T-cell (primary cell): ENCODE measurements around the gene TP53I13. TPM values are rescaled to one million over a fixed set of nuclear protein-coding genes. Genes with fewer than 3 reads are reported as not detected.
A peak's percentile ranks its signal among the peaks of the same experiment; 100 is the strongest.

Source experiments
- ATAC-seq, 4 experiments: fragments of 200-7000 bp in 3 of 4; fragments of 150-1000 bp in 1 of 4; cut with Tn5 transposase; replicated peaks in 1 of 4; 1 replicate in 3 of 4; 2 replicates in 1 of 4; pipeline ENCODE4 v1.10.0; 2021; ENCODE audit warnings: moderate library complexity in 3 of 4, mild to moderate bottlenecking in 2 of 4, moderate number of reproducible peaks in 1 of 4
- CTCF ChIA-PET, 2 donors: fragments of 300-600 bp; sonication (Branson Sonifier 250); formaldehyde crosslinking; loops; one replicate each; lab custom pipeline; 2022; ENCODE audit warnings: antibody characterized with exemption in 2 of 2; lab: Charles Lee
- POLR2A ChIA-PET, 2 donors: fragments of 300-600 bp; sonication (Branson Sonifier 250); formaldehyde crosslinking; loops; one replicate each; lab custom pipeline; 2022; ENCODE audit warnings: antibody characterized with exemption in 2 of 2; lab: Charles Lee
- DNase-seq, 35 experiments: peaks; one replicate each; pipeline versions ENCODE4 v3.0.0 to v3.0.0-alpha.2; 2013 to 2023
- H3K27ac ChIP-seq: one replicate; pipeline ENCODE4 v1.5.1; 2013; ENCODE audit warnings: low read length
- H3K27me3 ChIP-seq, 2 experiments: replicated peaks in 1 of 2; 1 replicate in 1 of 2; 2 replicates in 1 of 2; pipeline versions ENCODE4 v1.6.1 to v1.7.0; 2013; ENCODE audit warnings: low read length in 1 of 2, mixed read lengths in 1 of 2; ENCODE audit not compliant: control insufficient read depth in 2 of 2, insufficient read depth in 2 of 2; ENCODE audit errors: extremely low read depth in 1 of 2
- H3K36me3 ChIP-seq, 2 donors: 1 replicate in 1 of 2; 2 replicates in 1 of 2; pipeline versions ENCODE4 v1.6.1 to v1.7.0; 2013; ENCODE audit warnings: low read length in 1 of 2; ENCODE audit not compliant: control insufficient read depth in 2 of 2, insufficient read depth in 1 of 2; ENCODE audit errors: extremely low read depth in 1 of 2
- H3K4me1 ChIP-seq, 2 experiments: 1 replicate in 1 of 2; 2 replicates in 1 of 2; pipeline versions ENCODE4 v1.6.1 to v1.7.0; 2013; ENCODE audit warnings: low read length in 2 of 2, mixed read lengths in 1 of 2; ENCODE audit not compliant: insufficient read depth in 2 of 2, control insufficient read depth in 1 of 2; ENCODE audit errors: extremely low read depth in 1 of 2
- H3K4me3 ChIP-seq, 2 donors: 1 replicate in 1 of 2; 2 replicates in 1 of 2; pipeline versions ENCODE4 v1.5.1 to v1.7.0; 2013; ENCODE audit warnings: mild to moderate bottlenecking in 2 of 2, low read length in 1 of 2, moderate library complexity in 1 of 2; ENCODE audit not compliant: control insufficient read depth in 1 of 2; ENCODE audit errors: extremely low read depth in 1 of 2
- H3K9me3 ChIP-seq: 2 replicates; pipeline ENCODE4 v1.7.0; 2013
- H3K27ac Mint-ChIP-seq, 2 donors: one replicate each; pipeline ENCODE4 v1.8.0; 2020 to 2021; ENCODE audit warnings: mild to moderate bottlenecking in 2 of 2, mixed read lengths in 2 of 2
- H3K27me3 Mint-ChIP-seq, 2 donors: one replicate each; pipeline ENCODE4 v1.8.0; 2021 to 2022; ENCODE audit warnings: mixed read lengths in 2 of 2
- H3K36me3 Mint-ChIP-seq: one replicate; pipeline ENCODE4 v1.8.0; 2021; ENCODE audit warnings: mixed read lengths
- H3K4me1 Mint-ChIP-seq, 3 donors: one replicate each; pipeline ENCODE4 v1.8.0; 2020 to 2022; ENCODE audit warnings: mixed read lengths in 3 of 3, mild to moderate bottlenecking in 1 of 3
- H3K4me3 Mint-ChIP-seq, 3 donors: one replicate each; pipeline ENCODE4 v1.8.0; 2020 to 2022; ENCODE audit warnings: mild to moderate bottlenecking in 3 of 3, mixed read lengths in 3 of 3, moderate library complexity in 3 of 3
- H3K9me3 Mint-ChIP-seq, 3 donors: one replicate each; pipeline ENCODE4 v1.8.0; 2020 to 2022; ENCODE audit warnings: mixed read lengths in 3 of 3
- WGBS: methylation state at CpG from one replicate; pipeline ENCODE4 v1.1.5; 2013; ENCODE audit warnings: missing lambda C conversion rate; ENCODE audit not compliant: insufficient coverage; 5-methylcytosine and 5-hydroxymethylcytosine counted together
- total RNA-seq, 35 experiments: library from RNA in 6 of 35; stranded (reverse) in 6 of 35; fragments of 120-200 nt in 1 of 35; gene quantifications; one replicate each; pipeline versions ENCODE4 v1.2.1 to v1.2.4 and lab custom pipeline; 2013 to 2026

TP53I13 gene
- total RNA-seq, 5 donors from 2014 or later (not counting 1 experiment from before 2014, with no cell fraction given), result 56.0 to 166 (median 128) TPM

- Mint-ChIP-seq H3K36me3 (no peaks in the 10 kb centered on the region), H3K27ac (no peak overlapping the region), H3K9me3 (no peaks in the 10 kb centered on the region), H3K4me1 (peaks cover 19 to 29% (median 29%) of the 10 kb centered on the region in 3 donors), H3K4me3 (peak overlapping the region; percentile 67 to 83 (median 72)), H3K27me3 (no peaks in the 10 kb centered on the region)
- no peaks in the 10 kb centered on the region for H3K9me3 ChIP-seq
- no peak overlapping the region for H3K27ac ChIP-seq
- H3K36me3 ChIP-seq, result no peaks in the 10 kb centered on the region
- DNase-seq, result no peak
- POLR2A ChIA-PET, result interaction anchor here in 1 of 2 donors (0.6 kb wide), 1 partner anchor 136 kb away, joined by 3 read pairs; no protein-coding TSS in a partner anchor
- CTCF ChIA-PET, result interaction anchor here in 1 of 2 donors (1.3 kb wide), 1 partner anchor 15 kb away, joined by 4 read pairs; no protein-coding TSS in a partner anchor
- no peak for ATAC-seq
- no peak overlapping the region for H3K4me3 ChIP-seq
- WGBS, result 100% methylated on average over 1 of the region's 7 CpGs
- H3K4me1 ChIP-seq, result peaks cover 21 to 40% of the 10 kb centered on the region in 2 experiments
- H3K27me3 ChIP-seq, result peaks cover 0 to 21% of the 10 kb centered on the region in 2 experiments
Measured at GRCh38 chr17:29595107-29595942, 26.8 kb downstream of the TP53I13 start.

GRCh38 chr17:29595943-29596774 lies 27.7 kb downstream of the TP53I13 start:
- ATAC-seq (no peak), DNase-seq (no peak)
- H3K9me3 Mint-ChIP-seq, result no peaks in the 10 kb centered on the region
- ChIA-PET POLR2A (interaction anchor here in 1 of 2 donors (0.6 kb wide), 1 partner anchor 137 kb away, joined by 3 read pairs; no protein-coding TSS in a partner anchor), CTCF (no interaction called here)
- H3K27me3 ChIP-seq, result peaks cover 0 to 21% of the 10 kb centered on the region in 2 experiments
- 92% methylated on average over 8 of the region's 12 CpGs for WGBS
- H3K4me3 ChIP-seq, result no peak overlapping the region
- no peaks in the 10 kb centered on the region for H3K9me3 ChIP-seq
- H3K36me3 Mint-ChIP-seq, result no peaks in the 10 kb centered on the region
- no peak overlapping the region for H3K27ac Mint-ChIP-seq
- peaks cover 16 to 31% of the 10 kb centered on the region in 2 experiments for H3K4me1 ChIP-seq
- no peaks in the 10 kb centered on the region for H3K27me3 Mint-ChIP-seq
- H3K4me3 Mint-ChIP-seq, result no peak overlapping the region
- no peaks in the 10 kb centered on the region for H3K36me3 ChIP-seq
- H3K27ac ChIP-seq, result no peak overlapping the region
- peaks cover 11 to 21% (median 20%) of the 10 kb centered on the region in 3 donors for H3K4me1 Mint-ChIP-seq

- Histone ChIP-seq H3K4me3 (no peak overlapping the region), H3K27me3 (peaks cover 0 to 21% of the 10 kb centered on the region in 2 experiments), H3K4me1 (peaks cover 11 to 25% of the 10 kb centered on the region in 2 experiments), H3K36me3 (no peaks in the 10 kb centered on the region), H3K9me3 (no peaks in the 10 kb centered on the region), H3K27ac (no peak overlapping the region)
- no peak overlapping the region for H3K27ac Mint-ChIP-seq
- H3K9me3 Mint-ChIP-seq, result no peaks in the 10 kb centered on the region
- H3K4me1 Mint-ChIP-seq, result peaks cover 4 to 15% (median 14%) of the 10 kb centered on the region in 3 donors
- DNase-seq (no peak), ATAC-seq (no peak)
- POLR2A ChIA-PET, result no interaction called here
- CTCF ChIA-PET, result interaction anchor here in 1 of 2 donors (0.6 kb wide), 1 partner anchor 19 kb away, joined by 3 read pairs; no protein-coding TSS in a partner anchor
- H3K4me3 Mint-ChIP-seq, result no peak overlapping the region
- H3K27me3 Mint-ChIP-seq, result no peaks in the 10 kb centered on the region
- WGBS, result 88% methylated on average over 8 of the region's 9 CpGs
- no peaks in the 10 kb centered on the region for H3K36me3 Mint-ChIP-seq
Measured at GRCh38 chr17:29596811-29597210, 28.3 kb downstream of the TP53I13 start.

GRCh38 chr17:29597361-29598172 lies 29.1 kb downstream of the TP53I13 start:
- Mint-ChIP-seq H3K9me3 (no peaks in the 10 kb centered on the region), H3K27me3 (no peaks in the 10 kb centered on the region), H3K4me1 (peaks cover 0 to 7% (median 6%) of the 10 kb centered on the region in 3 donors), H3K27ac (no peak overlapping the region), H3K4me3 (no peak overlapping the region), H3K36me3 (no peaks in the 10 kb centered on the region)
- peaks cover 0 to 21% of the 10 kb centered on the region in 2 experiments for H3K27me3 ChIP-seq
- no peak overlapping the region for H3K27ac ChIP-seq
- DNase-seq, result no peak
- ChIA-PET CTCF (interaction anchor here (0.6 kb wide), 2 partner anchors 19 to 74 kb away, joined by 3 to 8 read pairs; no protein-coding TSS in a partner anchor), POLR2A (no interaction called here)
- no peak for ATAC-seq
- H3K9me3 ChIP-seq, result no peaks in the 10 kb centered on the region
- no peak overlapping the region for H3K4me3 ChIP-seq
- WGBS, result 90% methylated on average over 5 of the region's 13 CpGs
- no peaks in the 10 kb centered on the region for H3K36me3 ChIP-seq
- peaks cover 5 to 17% of the 10 kb centered on the region in 2 experiments for H3K4me1 ChIP-seq

- no peak for ATAC-seq
- no peak for DNase-seq
- WGBS, result 97% methylated on average over 3 of the region's 6 CpGs
- Histone ChIP-seq H3K27ac (no peak overlapping the region), H3K36me3 (no peaks in the 10 kb centered on the region), H3K9me3 (no peaks in the 10 kb centered on the region), H3K4me1 (no peaks in the 10 kb centered on the region), H3K27me3 (no peaks in the 10 kb centered on the region), H3K4me3 (no peak overlapping the region)
- Mint-ChIP-seq H3K27ac (peak overlapping the region in 1 of 2 donors; percentile 10), H3K27me3 (no peaks in the 10 kb centered on the region), H3K4me1 (no peaks in the 10 kb centered on the region), H3K9me3 (no peaks in the 10 kb centered on the region), H3K4me3 (no peak overlapping the region), H3K36me3 (no peaks in the 10 kb centered on the region)
- CTCF ChIA-PET, result no interaction called here
- POLR2A ChIA-PET, result no interaction called here
Measured at GRCh38 chr17:29603109-29603674, 34.7 kb downstream of the TP53I13 start.
